ENCODE measurements around the gene EPS8.

Gene EPS8

GRCh38 chr12:15644700-15645099 is 144.5 kb downstream of the EPS8 start:
- TF ChIP-seq CTCF (IDR thresholded peaks at IDR 0.05): no peak
- peaks cover 44 to 52% (median 47%) of the 10 kb centered on the region in 3 donors for H3K36me3 ChIP-seq
- H3K27ac ChIP-seq: no peak overlapping the region
- intact Hi-C loops (cut with DNase I; ENCODE audit: low total_unique reads): no loop called here
- H3K9me3 ChIP-seq: no peaks in the 10 kb centered on the region
- DNase-seq: no peak
- H3K27me3 ChIP-seq: no peaks in the 10 kb centered on the region
- H3K4me1 ChIP-seq: peaks cover 0 to 54% (median 7%) of the 10 kb centered on the region in 4 donors
- no peak overlapping the region for H3K4me3 ChIP-seq

- TF ChIP-seq CTCF (IDR thresholded peaks at IDR 0.05): no peak
- no peaks in the 10 kb centered on the region for H3K27me3 ChIP-seq
- no peak overlapping the region for H3K4me3 ChIP-seq
- H3K36me3 ChIP-seq: peaks cover 16 to 23% (median 18%) of the 10 kb centered on the region in 3 donors
- H3K9me3 ChIP-seq: no peaks in the 10 kb centered on the region
- peaks cover 0 to 81% (median 23%) of the 10 kb centered on the region in 4 donors for H3K4me1 ChIP-seq
- peak overlapping the region; percentile 48 to 57 for H3K27ac ChIP-seq
- intact Hi-C loops (cut with DNase I; ENCODE audit: low total_unique reads): no loop called here
- no peak for DNase-seq
These were observed 151.0 kb downstream of the EPS8 start for GRCh38 chr12:15638231-15638630.

GRCh38 chr12:15636060-15636890 is 152.9 kb downstream of the EPS8 start:
- H3K9me3 ChIP-seq: no peaks in the 10 kb centered on the region
- no peaks in the 10 kb centered on the region for H3K27me3 ChIP-seq
- no peak overlapping the region for H3K4me3 ChIP-seq
- peaks cover 19 to 20% (median 19%) of the 10 kb centered on the region in 3 donors for H3K36me3 ChIP-seq
- DNase-seq: no peak
- intact Hi-C loops (cut with DNase I; ENCODE audit: low total_unique reads): no loop called here
- TF ChIP-seq CTCF (IDR thresholded peaks at IDR 0.05): no peak
- peaks cover 0 to 84% (median 22%) of the 10 kb centered on the region in 4 donors for H3K4me1 ChIP-seq
- H3K27ac ChIP-seq: peak overlapping the region in 1 of 2 donors; percentile 57

- peak overlapping the region; percentile 31 to 83 for H3K27ac ChIP-seq
- intact Hi-C loops (cut with DNase I; ENCODE audit: low total_unique reads): no loop called here
These were observed 155.0 kb downstream of the EPS8 start for GRCh38 chr12:15634010-15634683.

GRCh38 chr12:15633201-15633600 is 156.0 kb downstream of the EPS8 start:
- intact Hi-C loops (cut with DNase I; ENCODE audit: low total_unique reads): no loop called here
- H3K27ac ChIP-seq: peak overlapping the region; percentile 31 to 83
- TF ChIP-seq CTCF (IDR thresholded peaks at IDR 0.05): no peak

More at GRCh38 chr12:15634010-15634683, 155.0 kb downstream of the EPS8 start:
- Histone ChIP-seq H3K9me3 (no peaks in the 10 kb centered on the region), H3K4me3 (no peak overlapping the region), H3K36me3 (peaks cover 7 to 11% (median 10%) of the 10 kb centered on the region in 3 donors), H3K27me3 (no peaks in the 10 kb centered on the region), H3K4me1 (peaks cover 0 to 90% (median 26%) of the 10 kb centered on the region in 4 donors)
- no peak for TF ChIP-seq CTCF (IDR thresholded peaks at IDR 0.05)
- DNase-seq: no peak

More at GRCh38 chr12:15633201-15633600, 156.0 kb downstream of the EPS8 start:
- Histone ChIP-seq H3K9me3 (no peaks in the 10 kb centered on the region), H3K36me3 (peaks cover 7 to 11% (median 10%) of the 10 kb centered on the region in 3 donors), H3K27me3 (no peaks in the 10 kb centered on the region), H3K4me3 (no peak overlapping the region), H3K4me1 (peaks cover 0 to 90% (median 26%) of the 10 kb centered on the region in 4 donors)
- no peak for DNase-seq
